WI38 (cell line): ENCODE results near the gene SPATS2L.

Source experiments
- H3K4me3 ChIP-seq: 2 replicates; pipeline ENCODE4 v1.5.1; 2011; ENCODE audit warnings: low read depth, mild to moderate bottlenecking, control low read depth, low read length
- CTCF ChIP-seq: IDR thresholded peaks from 2 replicates; pipeline ENCODE4 v1.5.1; 2012; ENCODE audit warnings: low read depth, mild to moderate bottlenecking, control low read depth, low read length

SPATS2L gene

GRCh38 chr2:200314976-200315567 is 8.6 kb downstream of the SPATS2L start:
- no peak for TF ChIP-seq CTCF
- H3K4me3 ChIP-seq: no peak overlapping the region

GRCh38 chr2:200317975-200318374 is 11.5 kb downstream of the SPATS2L start:
- TF ChIP-seq CTCF: no peak
- no peak overlapping the region for H3K4me3 ChIP-seq

- H3K4me3 ChIP-seq: no peak overlapping the region
- TF ChIP-seq CTCF: no peak
Measured at GRCh38 chr2:200318940-200319435, 12.5 kb downstream of the SPATS2L start.

GRCh38 chr2:200319548-200320337 is 13.2 kb downstream of the SPATS2L start:
- no peak for TF ChIP-seq CTCF
- no peak overlapping the region for H3K4me3 ChIP-seq

GRCh38 chr2:200320344-200320743 is 13.9 kb downstream of the SPATS2L start:
- no peak overlapping the region for H3K4me3 ChIP-seq
- TF ChIP-seq CTCF: no peak

GRCh38 chr2:200320991-200321390 is 14.5 kb downstream of the SPATS2L start:
- no peak overlapping the region for H3K4me3 ChIP-seq
- no peak for TF ChIP-seq CTCF

- no peak for TF ChIP-seq CTCF
- H3K4me3 ChIP-seq: no peak overlapping the region
Measured at GRCh38 chr2:200321780-200322534, 15.5 kb downstream of the SPATS2L start.
